HL-60 (cell line): ENCODE measurements around the gene MT4.
A peak's percentile ranks its signal among the peaks of the same experiment; 100 is the strongest.

ENCODE experiments used
- DNase-seq, 2 experiments: peaks; one replicate each; pipeline ENCODE4 v3.0.0-alpha.2; 2010 to 2020; ENCODE audit warnings: low read depth in 1 of 2, low spot score in 1 of 2
- H3K27ac ChIP-seq: fragments of 250-450 bp; sonication (Bioruptor Pico); replicated peaks from 2 replicates; pipeline ENCODE4 v1.5.1; 2020; ENCODE audit warnings: mild to moderate bottlenecking, moderate library complexity
- H3K27me3 ChIP-seq: fragments of 250-450 bp; sonication (Bioruptor Pico); 2 replicates; pipeline ENCODE4 v1.5.1; 2021; ENCODE audit warnings: mild to moderate bottlenecking, moderate library complexity; ENCODE audit not compliant: insufficient read depth, poor library complexity, severe bottlenecking
- H3K4me3 ChIP-seq: replicated peaks from 2 replicates; pipeline ENCODE4 v1.5.1; 2011; ENCODE audit warnings: mild to moderate bottlenecking, control low read depth, low read length; ENCODE audit not compliant: insufficient read depth
- CTCF ChIP-seq: IDR thresholded peaks from one replicate; pipeline ENCODE4 v1.5.1; 2011; ENCODE audit warnings: low read length, control low read depth, inconsistent platforms; ENCODE audit not compliant: insufficient read depth
- GABPA ChIP-seq: IDR thresholded peaks from 2 replicates; pipeline ENCODE4 v1.6.1; 2012; ENCODE audit warnings: low read depth
- POLR2AphosphoS5 ChIP-seq: IDR thresholded peaks from 2 replicates; pipeline ENCODE4 v1.6.1; 2012; ENCODE audit warnings: low read depth
- REST ChIP-seq: IDR thresholded peaks from 2 replicates; pipeline ENCODE4 v1.6.1; 2012; ENCODE audit warnings: low read depth; ENCODE audit not compliant: insufficient replicate concordance
- SPI1 ChIP-seq: IDR thresholded peaks from 2 replicates; pipeline ENCODE4 v1.6.1; 2012; ENCODE audit warnings: low read depth, mild to moderate bottlenecking, borderline replicate concordance

Gene MT4

GRCh38 chr16:56549744-56550385 lies 15.0 kb upstream of the MT4 start:
- Histone ChIP-seq H3K27me3 (no peaks in the 10 kb centered on the region), H3K4me3 (no peak overlapping the region), H3K27ac (no peak overlapping the region)
- TF ChIP-seq REST (no peak), SPI1 (no peak)
- DNase-seq: no peak

GRCh38 chr16:56551796-56552738 lies 12.8 kb upstream of the MT4 start:
- DNase-seq: peak in 1 of 2 experiments; percentile 4
- H3K4me3 ChIP-seq: no peak overlapping the region
- TF ChIP-seq POLR2AphosphoS5 (no peak), REST (no peak), GABPA (no peak), SPI1 (no peak), CTCF (no peak)
- H3K27ac ChIP-seq: no peak overlapping the region
- peaks cover 2% of the 10 kb centered on the region for H3K27me3 ChIP-seq

GRCh38 chr16:56554441-56554840 lies 10.4 kb upstream of the MT4 start:
- no peak overlapping the region for H3K27ac ChIP-seq
- no peak overlapping the region for H3K4me3 ChIP-seq
- no peak for DNase-seq
- TF ChIP-seq SPI1 (no peak), CTCF (no peak), GABPA (no peak), POLR2AphosphoS5 (no peak), REST (no peak)
- H3K27me3 ChIP-seq: peaks cover 2% of the 10 kb centered on the region
